Common myeloid progenitor, CD34-positive (primary cell): ENCODE data around the gene SIGLEC1.

Experiments
- CTCF ChIA-PET: fragments of 350-600 bp; sonication (Branson Sonifier 250); formaldehyde crosslinking; loops from one replicate; lab custom pipeline; 2021; ENCODE audit warnings: antibody characterized with exemption; lab: Charles Lee
- POLR2A ChIA-PET: fragments of 350-600 bp; sonication (Branson Sonifier 250); formaldehyde crosslinking; loops from one replicate; lab custom pipeline; 2021; ENCODE audit warnings: antibody characterized with exemption; lab: Charles Lee
- DNase-seq, 3 donors: peaks; one replicate each; pipeline versions ENCODE4 v3.0.0 to v3.0.0-alpha.2; 2013
- H3K27ac ChIP-seq, 2 experiments: 1 replicate in 1 of 2; 2 replicates in 1 of 2; pipeline ENCODE4 v1.7.0; 2013; ENCODE audit warnings: inconsistent platforms in 2 of 2, low read length in 2 of 2, mild to moderate bottlenecking in 2 of 2, low read depth in 1 of 2, moderate library complexity in 1 of 2; ENCODE audit not compliant: severe bottlenecking in 2 of 2, insufficient read depth in 1 of 2, poor library complexity in 1 of 2
- H3K27me3 ChIP-seq, 5 experiments: replicated peaks in 2 of 5; 1 replicate in 3 of 5; 2 replicates in 2 of 5; pipeline versions ENCODE4 v1.6.1 to v1.7.0; 2013; ENCODE audit warnings: low read length in 4 of 5, mild to moderate bottlenecking in 2 of 5, moderate library complexity in 2 of 5, inconsistent platforms in 1 of 5; ENCODE audit not compliant: insufficient read depth in 5 of 5, control insufficient read depth in 4 of 5
- H3K36me3 ChIP-seq, 4 experiments: 1 replicate in 2 of 4; 2 replicates in 2 of 4; pipeline versions ENCODE4 v1.6.1 to v1.7.0; 2013; ENCODE audit warnings: low read length in 3 of 4, control low read depth in 1 of 4, mild to moderate bottlenecking in 1 of 4; ENCODE audit not compliant: control insufficient read depth in 4 of 4, insufficient read depth in 4 of 4
- H3K4me1 ChIP-seq, 4 experiments: 1 replicate in 3 of 4; 2 replicates in 1 of 4; pipeline versions ENCODE4 v1.6.1 to v1.7.1; 2013; ENCODE audit warnings: low read length in 3 of 4, mild to moderate bottlenecking in 3 of 4, control low read depth in 1 of 4, inconsistent platforms in 1 of 4, moderate library complexity in 1 of 4; ENCODE audit not compliant: control insufficient read depth in 4 of 4, insufficient read depth in 4 of 4; ENCODE audit errors: control extremely low read depth in 1 of 4
- H3K4me3 ChIP-seq, 7 experiments: 1 replicate in 4 of 7; 2 replicates in 3 of 7; pipeline versions ENCODE4 v1.5.1 to v1.7.0; 2013; ENCODE audit warnings: mild to moderate bottlenecking in 7 of 7, low read length in 6 of 7, moderate library complexity in 6 of 7, inconsistent platforms in 2 of 7, low read depth in 2 of 7, control low read depth in 1 of 7; ENCODE audit not compliant: insufficient read depth in 4 of 7, control insufficient read depth in 1 of 7; ENCODE audit errors: extremely low read depth in 1 of 7
- H3K9me3 ChIP-seq, 5 experiments: 1 replicate in 4 of 5; 2 replicates in 1 of 5; pipeline versions ENCODE4 v1.6.1 to v1.7.1; 2013; ENCODE audit warnings: low read length in 4 of 5, mild to moderate bottlenecking in 2 of 5, inconsistent platforms in 1 of 5, low read depth in 1 of 5, moderate library complexity in 1 of 5; ENCODE audit not compliant: control insufficient read depth in 4 of 5, insufficient read depth in 2 of 5; ENCODE audit errors: control extremely low read depth in 1 of 5
- WGBS: methylation state at CpG from one replicate; pipeline ENCODE4 v1.1.5; 2013; ENCODE audit not compliant: insufficient coverage; 5-methylcytosine and 5-hydroxymethylcytosine counted together

Gene SIGLEC1

GRCh38 chr20:3671986-3672546 lies 40.3 kb downstream of the SIGLEC1 start:
- no peak for DNase-seq
- peaks cover 0 to 14% (median 9%) of the 10 kb centered on the region in 4 experiments for H3K4me1 ChIP-seq
- H3K4me3 ChIP-seq, result peak overlapping the region in 3 of 7 experiments; percentile 42 to 60 (median 57)
- H3K36me3 ChIP-seq, result no peaks in the 10 kb centered on the region
- peaks cover 0 to 66% (median 19%) of the 10 kb centered on the region in 5 experiments for H3K27me3 ChIP-seq
- H3K9me3 ChIP-seq, result no peaks in the 10 kb centered on the region
- POLR2A ChIA-PET, result no interaction called here
- WGBS, result 39% methylated on average over 14 of the region's 23 CpGs
- CTCF ChIA-PET, result interaction anchor here (0.6 to 14.4 kb wide), 6 partner anchors 13 to 106 kb away, joined by 3 to 121 read pairs (median 4); partner anchors contain the start of gene SIGLEC1
- no peak overlapping the region for H3K27ac ChIP-seq

DNA sequence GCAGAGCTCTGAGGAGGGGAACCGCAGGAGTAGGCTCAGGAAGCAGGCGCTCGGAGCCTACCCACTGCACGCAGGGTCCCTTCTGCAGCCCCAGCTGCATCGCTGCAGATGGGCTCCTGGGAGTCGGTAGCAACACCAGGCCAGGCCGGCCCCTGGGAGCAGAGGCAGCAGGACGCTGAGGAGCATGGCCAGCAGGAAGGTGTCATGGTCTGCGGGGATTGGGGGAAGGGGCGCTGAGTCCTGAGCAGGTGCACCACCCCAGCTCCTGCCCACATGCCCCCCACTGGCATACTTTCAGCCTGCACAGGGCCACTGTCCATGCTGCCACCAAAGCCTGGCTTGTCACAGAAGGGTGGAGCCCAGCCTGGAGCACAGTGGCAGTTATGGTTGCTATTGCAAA lies 41.5 kb downstream of the SIGLEC1 start:
- WGBS, result 79% methylated on average over 10 of the region's 10 CpGs
- no peaks in the 10 kb centered on the region for H3K36me3 ChIP-seq
- DNase-seq, result no peak
- H3K27me3 ChIP-seq, result peaks cover 0 to 61% (median 18%) of the 10 kb centered on the region in 5 experiments
- peaks cover 0 to 19% (median 14%) of the 10 kb centered on the region in 4 experiments for H3K4me1 ChIP-seq
- H3K27ac ChIP-seq, result no peak overlapping the region
- CTCF ChIA-PET, result interaction anchor here (0.8 to 14.4 kb wide), 2 partner anchors 27 to 39 kb away, joined by 4 to 121 read pairs; partner anchors contain the start of gene SIGLEC1
- POLR2A ChIA-PET, result interaction anchor here (0.6 kb wide), 1 partner anchor 76 kb away, joined by 3 read pairs; no protein-coding TSS in a partner anchor
- H3K4me3 ChIP-seq, result no peak overlapping the region
- H3K9me3 ChIP-seq, result no peaks in the 10 kb centered on the region

- Histone ChIP-seq H3K27me3 (peaks cover 0 to 57% (median 16%) of the 10 kb centered on the region in 5 experiments), H3K36me3 (no peaks in the 10 kb centered on the region), H3K4me3 (no peak overlapping the region), H3K4me1 (peaks cover 0 to 22% (median 15%) of the 10 kb centered on the region in 4 experiments), H3K9me3 (no peaks in the 10 kb centered on the region), H3K27ac (no peak overlapping the region)
- CTCF ChIA-PET, result interaction anchor here (0.8 to 14.4 kb wide), 2 partner anchors 28 to 40 kb away, joined by 4 to 121 read pairs; partner anchors contain the start of gene SIGLEC1
- no peak for DNase-seq
- WGBS, result 54% methylated on average over 5 of the region's 6 CpGs
- POLR2A ChIA-PET, result interaction anchor here (0.6 kb wide), 1 partner anchor 76 kb away, joined by 3 read pairs; no protein-coding TSS in a partner anchor
These were observed 41.9 kb downstream of the SIGLEC1 start for GRCh38 chr20:3670511-3670910.

- no peak for DNase-seq
- H3K4me3 ChIP-seq, result no peak overlapping the region
- no peak overlapping the region for H3K27ac ChIP-seq
- H3K27me3 ChIP-seq, result peaks cover 0 to 50% (median 14%) of the 10 kb centered on the region in 5 experiments
- peaks cover 0 to 22% (median 15%) of the 10 kb centered on the region in 4 experiments for H3K4me1 ChIP-seq
- CTCF ChIA-PET, result interaction anchor here (14.4 kb wide), 1 partner anchor 40 kb away, joined by 121 read pairs; the partner anchor contains the start of gene SIGLEC1
- POLR2A ChIA-PET, result no interaction called here
- H3K36me3 ChIP-seq, result no peaks in the 10 kb centered on the region
- H3K9me3 ChIP-seq, result no peaks in the 10 kb centered on the region
- WGBS, result 90% methylated on average over 12 of the region's 13 CpGs
These were observed 42.6 kb downstream of the SIGLEC1 start for GRCh38 chr20:3669710-3670367.

- Histone ChIP-seq H3K36me3 (no peaks in the 10 kb centered on the region), H3K4me1 (peaks cover 0 to 14% (median 10%) of the 10 kb centered on the region in 4 experiments), H3K27ac (no peak overlapping the region), H3K9me3 (no peaks in the 10 kb centered on the region), H3K27me3 (peaks cover 0 to 37% (median 13%) of the 10 kb centered on the region in 5 experiments), H3K4me3 (no peak overlapping the region)
- no peak for DNase-seq
- ChIA-PET CTCF (interaction anchor here (0.6 to 4.8 kb wide), 5 partner anchors 9 to 388 kb away, joined by 3 to 28 read pairs (median 3); no protein-coding TSS in a partner anchor), POLR2A (no interaction called here)
- WGBS, result 100% methylated on average over 4 of the region's 8 CpGs
These were observed 44.9 kb downstream of the SIGLEC1 start for GRCh38 chr20:3667434-3668037.

DNA sequence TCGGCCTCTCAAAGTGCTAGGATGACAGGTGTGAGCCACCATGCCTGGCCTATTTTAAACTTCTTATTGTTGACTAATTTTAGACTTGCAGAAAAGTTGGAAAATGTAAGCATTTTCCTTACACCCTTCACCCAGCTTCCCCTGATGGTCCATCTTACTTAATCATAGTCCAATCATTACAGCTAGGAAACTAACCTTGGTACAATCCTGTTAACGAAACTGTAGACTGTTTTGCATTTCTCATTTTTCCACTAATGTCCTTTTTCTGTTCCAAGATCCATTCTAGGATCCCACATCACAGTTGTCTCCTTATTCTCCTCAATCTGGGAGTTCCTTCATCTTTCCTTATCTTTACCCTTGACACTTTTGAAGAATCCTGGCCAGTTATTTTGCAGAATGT lies 48.5 kb downstream of the SIGLEC1 start:
- no peak for DNase-seq
- H3K27me3 ChIP-seq, result peaks cover 0 to 47% (median 11%) of the 10 kb centered on the region in 5 experiments
- WGBS, result 100% methylated on average over 1 of the region's 2 CpGs
- H3K36me3 ChIP-seq, result no peaks in the 10 kb centered on the region
- H3K4me3 ChIP-seq, result no peak overlapping the region
- no peak overlapping the region for H3K27ac ChIP-seq
- H3K9me3 ChIP-seq, result no peaks in the 10 kb centered on the region
- ChIA-PET CTCF (no interaction called here), POLR2A (no interaction called here)
- peaks cover 0 to 20% (median 14%) of the 10 kb centered on the region in 4 experiments for H3K4me1 ChIP-seq
